GM12878 (cell line): Measurements from ENCODE around the gene TNK2. TPM values are rescaled to one million over a fixed set of nuclear protein-coding genes. Genes with fewer than 3 reads are reported as not detected.

Source experiments
- ATAC-seq: fragments of 200-7000 bp; cut with Tn5 transposase; 3 replicates; pipeline ENCODE4 v1.9.1; 2020; ENCODE audit warnings: mild to moderate bottlenecking, moderate library complexity
- BruUV-seq: library from RNA; stranded (reverse); fragments of 400-500 nt; replicated peaks from 2 replicates; lab custom pipeline; 2021; lab: Mats Ljungman, UMichigan
- CTCF ChIA-PET: fragments of 300-600 bp; sonication (Branson Sonifier 250); formaldehyde crosslinking; extraction: SDS; loops from one replicate; lab custom pipeline; 2021; ENCODE audit warnings: inconsistent platforms; lab: Yijun Ruan, JAX
- POLR2A ChIA-PET: fragments of 350-600 bp; formaldehyde crosslinking; extraction: SDS; loops from one replicate; lab custom pipeline; 2021; ENCODE audit warnings: inconsistent platforms; lab: Charles Lee
- RAD21 ChIA-PET: fragments of 300-600 bp; sonication (Branson Sonifier 250); formaldehyde crosslinking; loops from one replicate; lab custom pipeline; 2023; ENCODE audit warnings: antibody characterized with exemption; ENCODE audit not compliant: unreplicated experiment; lab: Charles Lee
- SMC1A ChIA-PET: fragments of 300-600 bp; sonication (Branson Sonifier 250); formaldehyde crosslinking; loops from one replicate; lab custom pipeline; 2023; ENCODE audit not compliant: unreplicated experiment, uncharacterized antibody; lab: Charles Lee
- DNase-seq: peaks from one replicate; pipeline ENCODE4 v3.0.0-alpha.2; 2011; ENCODE audit warnings: low read depth, low spot score
- FAIRE-seq: peaks from 3 replicates; lab custom pipeline; 2011; peaks lifted over from hg19 to GRCh38; lab: Jason Lieb, UNC
- H2AFZ ChIP-seq: 2 replicates; pipeline ENCODE4 v1.6.0; 2011; ENCODE audit warnings: low read depth, low read length, control low read depth; ENCODE audit not compliant: control insufficient read depth
- H3K27ac ChIP-seq: 2 replicates; pipeline ENCODE4 v1.5.1; 2011; ENCODE audit warnings: control low read depth; ENCODE audit not compliant: control insufficient read depth, insufficient read depth
- H3K27me3 ChIP-seq, 2 experiments: replicated peaks in 1 of 2; 2 replicates each; pipeline versions ENCODE4 v1.6.0 to v1.6.1; 2011; ENCODE audit warnings: low read length in 1 of 2; ENCODE audit not compliant: control insufficient read depth in 2 of 2, insufficient read depth in 2 of 2
- H3K36me3 ChIP-seq, 2 experiments: 2 replicates each; pipeline ENCODE4 v1.5.1; 2011; ENCODE audit warnings: low read length in 1 of 2; ENCODE audit not compliant: control insufficient read depth in 2 of 2, insufficient read depth in 2 of 2
- H3K4me1 ChIP-seq: 2 replicates; pipeline ENCODE4 v1.6.1; 2011; ENCODE audit warnings: mild to moderate bottlenecking, low read length, moderate library complexity, mixed read lengths; ENCODE audit not compliant: control insufficient read depth, insufficient read depth
- H3K4me2 ChIP-seq: 2 replicates; pipeline ENCODE4 v1.6.0; 2011; ENCODE audit warnings: control low read depth; ENCODE audit not compliant: control insufficient read depth, insufficient read depth
- H3K4me3 ChIP-seq: fragments of 200-600 bp; sonication (generic); 2 replicates; pipeline ENCODE4 v1.5.1; 2016
- H3K79me2 ChIP-seq: 2 replicates; pipeline ENCODE4 v1.6.0; 2011; ENCODE audit warnings: low read length; ENCODE audit not compliant: control insufficient read depth, insufficient read depth
- H3K9ac ChIP-seq: 2 replicates; pipeline ENCODE4 v1.8.0; 2011; ENCODE audit warnings: low read length, control low read depth, mixed read lengths; ENCODE audit not compliant: control insufficient read depth, insufficient read depth
- H3K9me3 ChIP-seq: replicated peaks from 3 replicates; pipeline ENCODE4 v1.5.1; 2011; ENCODE audit warnings: mild to moderate bottlenecking, low read length; ENCODE audit not compliant: control insufficient read depth, insufficient read depth
- H4K20me1 ChIP-seq: 2 replicates; pipeline ENCODE4 v1.6.0; 2011; ENCODE audit not compliant: control insufficient read depth, insufficient read depth
- CBX3 ChIP-seq: fragments of 200-600 bp; sonication (generic); IDR thresholded peaks from 2 replicates; pipeline ENCODE4 v1.6.1; 2016; ENCODE audit warnings: low read depth, borderline replicate concordance
- CUX1 ChIP-seq: IDR thresholded peaks from 2 replicates; pipeline ENCODE4 v1.6.1; 2012; ENCODE audit warnings: improper control_type of control experiment, low read depth, low read length; ENCODE audit not compliant: insufficient replicate concordance
- E4F1 ChIP-seq: fragments of 450-650 bp; IDR thresholded peaks from 2 replicates; pipeline ENCODE4 v1.6.1; 2018; ENCODE audit warnings: borderline replicate concordance, mild to moderate bottlenecking; ENCODE audit not compliant: partially characterized antibody
- JUNB ChIP-seq: IDR thresholded peaks from 2 replicates; pipeline ENCODE4 v1.6.1; 2016; ENCODE audit warnings: antibody characterized with exemption, mild to moderate bottlenecking
- LARP7 ChIP-seq: fragments of 450-650 bp; IDR thresholded peaks from 2 replicates; pipeline ENCODE4 v1.6.1; 2017; ENCODE audit warnings: mild to moderate bottlenecking
- NBN ChIP-seq: fragments of 450-650 bp; IDR thresholded peaks from 2 replicates; pipeline ENCODE4 v1.6.1; 2016
- NFYB ChIP-seq: IDR thresholded peaks from 2 replicates; pipeline ENCODE4 v1.6.1; 2011; ENCODE audit warnings: low read depth, mild to moderate bottlenecking, low read length, improper control_type of control experiment, moderate library complexity; ENCODE audit not compliant: insufficient read depth
- RAD51 ChIP-seq: fragments of 450-650 bp; IDR thresholded peaks from 2 replicates; pipeline ENCODE4 v1.6.1; 2016; ENCODE audit warnings: moderate library complexity, mild to moderate bottlenecking, inconsistent platforms
- SMARCA5 ChIP-seq: fragments of 450-650 bp; IDR thresholded peaks from 2 replicates; pipeline ENCODE4 v1.6.1; 2017; ENCODE audit warnings: mild to moderate bottlenecking
- STAT3 ChIP-seq: IDR thresholded peaks from 2 replicates; pipeline ENCODE4 v1.6.1; 2011; ENCODE audit warnings: low read depth, low read length, improper control_type of control experiment
- ZNF217 ChIP-seq: fragments of 450-650 bp; IDR thresholded peaks from 2 replicates; pipeline ENCODE4 v1.6.1; 2017; ENCODE audit warnings: antibody characterized with exemption, mild to moderate bottlenecking
- ZNF687 ChIP-seq: fragments of 450-650 bp; IDR thresholded peaks from 2 replicates; pipeline ENCODE4 v1.6.1; 2017; ENCODE audit warnings: mild to moderate bottlenecking, moderate library complexity
- whole genome bisulfite sequencing: methylation state at CpG from one replicate; pipeline ENCODE4 v1.1.6; 2016; ENCODE audit warnings: low lambda C conversion rate; ENCODE audit not compliant: insufficient replicate concordance, insufficient coverage; ENCODE audit errors: missing lambda C conversion rate; 5-methylcytosine and 5-hydroxymethylcytosine counted together
- in situ Hi-C: fragments of 300-500 bp; cut with MboI; formaldehyde crosslinking; loops from 9 replicates; pipeline ENCODE4 v1.14.3; 2018; ENCODE audit warnings: mixed read lengths
- intact Hi-C: fragments of 100-400 bp; cut with micrococcal nuclease; formaldehyde crosslinking; loops from one replicate; pipeline ENCODE4 v1.14.2; 2022; ENCODE audit not compliant: unreplicated experiment
- polyA plus RNA-seq, 11 experiments: library from polyadenylated mRNA; depleted of rRNA in 4 of 11; unstranded in 6 of 11; stranded (reverse) in 5 of 11; fragments of >200 nt; fragmentation: Nextera tagmentation in 4 of 11; fragmentation: Illumina TruSeq in 1 of 11; extraction: Ambion mirVana in 4 of 11; extraction: Trizol in 1 of 11; gene quantifications; 1 replicate in 1 of 11; 2 replicates in 10 of 11; pipeline versions ENCODE4 v1.2.1 to v1.2.3, GENCODE V29; 2011 to 2016; ENCODE audit warnings: inconsistent platforms in 2 of 11, missing spikeins in 2 of 11, low read depth in 1 of 11
- total RNA-seq, 4 experiments: library from RNA; depleted of rRNA in 3 of 4; stranded (reverse); fragments of >200 nt in 3 of 4; fragmentation: Illumina TruSeq in 1 of 4; extraction: Trizol in 1 of 4; gene quantifications; 2 replicates each; pipeline versions ENCODE4 v1.2.1 to v1.2.3, GENCODE V29; 2013 to 2021

TNK2 gene
- total and polyA plus RNA-seq, 10 of the 15 experiments (the other 5 are each of a cell fraction or from before 2014, with no cell fraction given), result 0.13 to 47.8 (median 10.8) TPM

- no peak overlapping the region for H3K9ac ChIP-seq
- ChIA-PET SMC1A (no interaction called here), CTCF (interaction anchor here (1.0 kb wide), 1 partner anchor 40 kb away, joined by 3 read pairs; no protein-coding TSS in a partner anchor), POLR2A (no interaction called here), RAD21 (no interaction called here)
- no peak for DNase-seq
- H3K27me3 ChIP-seq, result no peaks in the 10 kb centered on the region
- H3K4me2 ChIP-seq, result no peak overlapping the region
- in situ Hi-C loops (no loop called here), intact Hi-C loops (no loop called here)
- H3K36me3 ChIP-seq, result peaks cover 0 to 15% of the 10 kb centered on the region in 2 experiments; a peak in 3 of 4 replicates
- H3K9me3 ChIP-seq, result no peaks in the 10 kb centered on the region
- H3K27ac ChIP-seq, result no peak overlapping the region
- FAIRE-seq, result no peak
- no peaks in the 10 kb centered on the region for H3K79me2 ChIP-seq
- no peaks in the 10 kb centered on the region for H4K20me1 ChIP-seq
- H3K4me3 ChIP-seq, result no peak overlapping the region
- BruUV-seq, result no TSS peak
- WGBS, result 86% methylated on average over 24 of the region's 28 CpGs
- no peak overlapping the region for H2AFZ ChIP-seq
- no peaks in the 10 kb centered on the region for H3K4me1 ChIP-seq
- no peak for ATAC-seq
- TF ChIP-seq STAT3 (no peak), CBX3 (no peak), SMARCA5 (no peak), JUNB (no peak), CUX1 (no peak), NBN (no peak), ZNF217 (no peak), E4F1 (no peak), LARP7 (no peak), NFYB (no peak), RAD51 (no peak), ZNF687 (no peak)
Observed at GRCh38 chr3:195872097-195872496, 36.3 kb downstream of the TNK2 start.
